Ascending aorta (tissue), 2 donors: Measurements from ENCODE around the gene RHBG. TPM values are rescaled to one million over a fixed set of nuclear protein-coding genes. Genes with fewer than 3 reads are reported as not detected.

Experiments used
- DNase-seq, 2 donors: peaks; one replicate each; pipeline ENCODE4 v3.0.0-alpha.2; 2019; ENCODE audit warnings: low spot score in 2 of 2
- H3K27ac ChIP-seq, 2 donors: fragments of 200-600 bp; sonication (generic); one replicate each; pipeline ENCODE4 v1.5.1; 2016 to 2017; ENCODE audit warnings: mild to moderate bottlenecking in 1 of 2
- H3K27me3 ChIP-seq: fragments of 200-600 bp; sonication (generic); one replicate; pipeline ENCODE4 v1.5.1; 2017
- H3K36me3 ChIP-seq, 2 donors: fragments of 200-600 bp; sonication (generic); one replicate each; pipeline ENCODE4 v1.5.1; 2016
- H3K4me1 ChIP-seq, 2 donors: fragments of 200-600 bp; sonication (generic); one replicate each; pipeline ENCODE4 v1.5.1; 2016 to 2017; ENCODE audit warnings: mild to moderate bottlenecking in 1 of 2
- H3K4me3 ChIP-seq, 2 donors: fragments of 200-600 bp; sonication (generic); one replicate each; pipeline ENCODE4 v1.5.1; 2016 to 2017; ENCODE audit warnings: mild to moderate bottlenecking in 1 of 2
- H3K9me3 ChIP-seq, 2 donors: fragments of 200-600 bp; sonication (generic); one replicate each; pipeline ENCODE4 v1.5.1; 2016
- CTCF ChIP-seq, 3 experiments: fragments of 200-600 bp in 2 of 3; fragments of 450-650 bp in 1 of 3; sonication (generic) in 2 of 3; IDR thresholded peaks; one replicate each; pipeline ENCODE4 v1.5.1; 2016 to 2019; ENCODE audit warnings: antibody characterized with exemption in 3 of 3, mild to moderate bottlenecking in 1 of 3, moderate library complexity in 1 of 3
- intact Hi-C: fragments of 100-400 bp; cut with DNase I; formaldehyde crosslinking; loops from one replicate; pipeline ENCODE4 v1.15.1; 2023
- total RNA-seq: library from RNA; depleted of rRNA; stranded (reverse); fragments of >200 nt; gene quantifications from one replicate; pipeline ENCODE4 v1.1.0, GENCODE V29; 2016

The RHBG gene
- total RNA-seq, 1 donor from 2014 or later, result not detected

- Histone ChIP-seq H3K27ac (no peak overlapping the region), H3K4me1 (peaks cover 3 to 5% of the 10 kb centered on the region in 2 donors), H3K9me3 (no peaks in the 10 kb centered on the region), H3K36me3 (no peaks in the 10 kb centered on the region), H3K27me3 (peaks cover 25% of the 10 kb centered on the region), H3K4me3 (no peak overlapping the region)
- no peak for TF ChIP-seq CTCF (IDR thresholded peaks at IDR 0.05)
- intact Hi-C loops, result no loop called here
- no peak for DNase-seq
Observed at GRCh38 chr1:156430866-156431265, 61.9 kb downstream of the RHBG start.

GRCh38 chr1:156431366-156431765 lies 62.4 kb downstream of the RHBG start:
- Histone ChIP-seq H3K27me3 (peaks cover 27% of the 10 kb centered on the region), H3K27ac (no peak overlapping the region), H3K36me3 (no peaks in the 10 kb centered on the region), H3K4me1 (peaks cover 6 to 8% of the 10 kb centered on the region in 2 donors), H3K4me3 (no peak overlapping the region), H3K9me3 (no peaks in the 10 kb centered on the region)
- intact Hi-C loops, result no loop called here
- no peak for DNase-seq
- TF ChIP-seq CTCF (IDR thresholded peaks at IDR 0.05), result no peak

GRCh38 chr1:156431769-156432668 lies 63.0 kb downstream of the RHBG start:
- TF ChIP-seq CTCF (IDR thresholded peaks at IDR 0.05), result no peak
- Histone ChIP-seq H3K27ac (no peak overlapping the region), H3K9me3 (no peaks in the 10 kb centered on the region), H3K36me3 (no peaks in the 10 kb centered on the region), H3K27me3 (peaks cover 34% of the 10 kb centered on the region), H3K4me1 (peaks cover 9 to 14% of the 10 kb centered on the region in 2 donors), H3K4me3 (no peak overlapping the region)
- no peak for DNase-seq
- intact Hi-C loops, result no loop called here

GRCh38 chr1:156432669-156433018 lies 63.6 kb downstream of the RHBG start:
- TF ChIP-seq CTCF (IDR thresholded peaks at IDR 0.05), result no peak
- intact Hi-C loops, result no loop called here
- no peak overlapping the region for H3K27ac ChIP-seq

GRCh38 chr1:156433032-156433431 lies 64.0 kb downstream of the RHBG start:
- H3K36me3 ChIP-seq, result no peaks in the 10 kb centered on the region
- TF ChIP-seq CTCF (IDR thresholded peaks at IDR 0.05), result no peak
- H3K27me3 ChIP-seq, result peaks cover 40% of the 10 kb centered on the region
- H3K4me3 ChIP-seq, result no peak overlapping the region
- no peak overlapping the region for H3K27ac ChIP-seq
- H3K9me3 ChIP-seq, result no peaks in the 10 kb centered on the region
- peaks cover 9 to 14% of the 10 kb centered on the region in 2 donors for H3K4me1 ChIP-seq
- DNase-seq, result no peak
- intact Hi-C loops, result no loop called here

More at GRCh38 chr1:156432669-156433018, 63.6 kb downstream of the RHBG start:
- peaks cover 40% of the 10 kb centered on the region for H3K27me3 ChIP-seq
- H3K36me3 ChIP-seq, result no peaks in the 10 kb centered on the region
- H3K4me3 ChIP-seq, result no peak overlapping the region
- H3K4me1 ChIP-seq, result peaks cover 9 to 14% of the 10 kb centered on the region in 2 donors
- no peak for DNase-seq
- H3K9me3 ChIP-seq, result no peaks in the 10 kb centered on the region
